Mucosa of rectum (tissue), 2 donors: Measurements from ENCODE around the gene ZNF416.

ENCODE experiments used
- H3K27ac ChIP-seq, 2 donors: one replicate each; pipeline ENCODE4 v1.7.0; 2013; ENCODE audit warnings: inconsistent platforms in 2 of 2, low read depth in 2 of 2, low read length in 2 of 2
- H3K27me3 ChIP-seq, 2 donors: one replicate each; pipeline ENCODE4 v1.7.0; 2013; ENCODE audit warnings: low read length in 2 of 2; ENCODE audit not compliant: control insufficient read depth in 2 of 2, insufficient read depth in 2 of 2
- H3K36me3 ChIP-seq, 2 donors: one replicate each; pipeline ENCODE4 v1.7.0; 2013; ENCODE audit warnings: low read length in 2 of 2; ENCODE audit not compliant: control insufficient read depth in 2 of 2, insufficient read depth in 2 of 2
- H3K4me1 ChIP-seq, 2 donors: one replicate each; pipeline ENCODE4 v1.7.0; 2013; ENCODE audit warnings: low read length in 2 of 2, mild to moderate bottlenecking in 1 of 2; ENCODE audit not compliant: control insufficient read depth in 2 of 2, insufficient read depth in 2 of 2
- H3K4me3 ChIP-seq, 2 donors: one replicate each; pipeline ENCODE4 v1.7.0; 2013; ENCODE audit warnings: low read length in 2 of 2
- H3K9ac ChIP-seq, 2 donors: one replicate each; pipeline ENCODE4 v1.7.0; 2013; ENCODE audit warnings: low read length in 2 of 2, low read depth in 1 of 2, mild to moderate bottlenecking in 1 of 2
- H3K9me3 ChIP-seq, 2 donors: one replicate each; pipeline ENCODE4 v1.7.0; 2013; ENCODE audit warnings: low read length in 2 of 2; ENCODE audit not compliant: control insufficient read depth in 2 of 2
- donor health status: healthy.
- donor health status: Normal muscosa, but diverticular disease.

The ZNF416 gene

GRCh38 chr19:57559404-57560025 lies 19.2 kb downstream of the ZNF416 start, which contains the start of gene ZNF550:
ZNF550 (minus strand) TSS chr19:57559863; CDS start chr19:57559682, 181 bp downstream.
- H3K9me3 ChIP-seq: peaks cover 12 to 19% of the 10 kb centered on the region in 2 donors
- peak within 1 kb of the TSS in 1 of 2 donors; percentile 12 for H3K27ac ChIP-seq
- no peaks in the 10 kb centered on the region for H3K27me3 ChIP-seq

GRCh38 chr19:57559008-57559403 lies 19.7 kb downstream of the ZNF416 start:
- peak overlapping the region in 1 of 2 donors; percentile 12 for H3K27ac ChIP-seq
- peaks cover 12 to 22% of the 10 kb centered on the region in 2 donors for H3K9me3 ChIP-seq
- peak overlapping the region; percentile 88 to 89 for H3K4me3 ChIP-seq

More at GRCh38 chr19:57559404-57560025, 19.2 kb downstream of the ZNF416 start, which contains the start of gene ZNF550:
- Histone ChIP-seq H3K9ac (peak within 1 kb of the TSS; percentile 79 to 82), H3K36me3 (peaks cover 16 to 19% of the 10 kb centered on the region in 2 donors), H3K4me1 (peaks cover 6 to 10% of the 10 kb centered on the region in 2 donors), H3K4me3 (peak within 1 kb of the TSS; percentile 88 to 89)

GRCh38 chr19:57558525-57558924 lies 20.2 kb downstream of the ZNF416 start:
- Histone ChIP-seq H3K36me3 (peaks cover 20 to 26% of the 10 kb centered on the region in 2 donors), H3K27ac (no peak overlapping the region), H3K4me1 (peaks cover 6 to 10% of the 10 kb centered on the region in 2 donors), H3K27me3 (no peaks in the 10 kb centered on the region), H3K9ac (peak overlapping the region in 1 of 2 donors; percentile 79), H3K9me3 (peaks cover 12 to 23% of the 10 kb centered on the region in 2 donors), H3K4me3 (peak overlapping the region; percentile 88 to 89)

More at GRCh38 chr19:57559008-57559403, 19.7 kb downstream of the ZNF416 start:
- H3K36me3 ChIP-seq: peaks cover 20 to 24% of the 10 kb centered on the region in 2 donors
- no peaks in the 10 kb centered on the region for H3K27me3 ChIP-seq
- H3K4me1 ChIP-seq: peaks cover 6 to 10% of the 10 kb centered on the region in 2 donors
- H3K9ac ChIP-seq: peak overlapping the region; percentile 79 to 82

GRCh38 chr19:57557659-57558058 lies 21.1 kb downstream of the ZNF416 start:
- Histone ChIP-seq H3K27me3 (no peaks in the 10 kb centered on the region), H3K27ac (no peak overlapping the region), H3K9ac (no peak overlapping the region), H3K9me3 (peaks cover 15 to 25% of the 10 kb centered on the region in 2 donors), H3K36me3 (peaks cover 26 to 34% of the 10 kb centered on the region in 2 donors), H3K4me3 (no peak overlapping the region), H3K4me1 (peaks cover 6 to 10% of the 10 kb centered on the region in 2 donors)

GRCh38 chr19:57552432-57552831 lies 26.3 kb downstream of the ZNF416 start:
- H3K27ac ChIP-seq: no peak overlapping the region
- H3K4me3 ChIP-seq: no peak overlapping the region
- no peaks in the 10 kb centered on the region for H3K4me1 ChIP-seq
- peaks cover 61 to 81% of the 10 kb centered on the region in 2 donors for H3K36me3 ChIP-seq
- H3K27me3 ChIP-seq: no peaks in the 10 kb centered on the region
- H3K9ac ChIP-seq: no peak overlapping the region
- H3K9me3 ChIP-seq: peaks cover 57% of the 10 kb centered on the region in 2 donors

- peak overlapping the region in 1 of 2 donors; percentile 32 for H3K4me3 ChIP-seq
- peaks cover 62 to 70% of the 10 kb centered on the region in 2 donors for H3K9me3 ChIP-seq
These were observed 32.2 kb downstream of the ZNF416 start for GRCh38 chr19:57546513-57546912.

GRCh38 chr19:57537953-57538547 lies 40.7 kb downstream of the ZNF416 start:
- H3K9me3 ChIP-seq: peaks cover 70 to 72% of the 10 kb centered on the region in 2 donors
- no peak overlapping the region for H3K27ac ChIP-seq
- H3K4me1 ChIP-seq: no peaks in the 10 kb centered on the region
- H3K36me3 ChIP-seq: peaks cover 52 to 66% of the 10 kb centered on the region in 2 donors
- no peak overlapping the region for H3K4me3 ChIP-seq
- H3K27me3 ChIP-seq: no peaks in the 10 kb centered on the region
- no peak overlapping the region for H3K9ac ChIP-seq

More at GRCh38 chr19:57546513-57546912, 32.2 kb downstream of the ZNF416 start:
- Histone ChIP-seq H3K9ac (no peak overlapping the region), H3K4me1 (no peaks in the 10 kb centered on the region), H3K27ac (no peak overlapping the region), H3K27me3 (no peaks in the 10 kb centered on the region), H3K36me3 (peaks cover 56 to 79% of the 10 kb centered on the region in 2 donors)

GRCh38 chr19:57527136-57527881 lies 51.4 kb downstream of the ZNF416 start, which contains the start of gene ZNF549:
ZNF549 (plus strand) TSS chr19:57527356; CDS start chr19:57527574, 218 bp downstream.
- Histone ChIP-seq H3K9me3 (peaks cover 0 to 8% of the 10 kb centered on the region in 2 donors), H3K36me3 (peaks cover 12% of the 10 kb centered on the region in 2 donors), H3K9ac (peak within 1 kb of the TSS; percentile 72 to 83), H3K4me1 (peaks cover 4 to 7% of the 10 kb centered on the region in 2 donors), H3K27me3 (no peaks in the 10 kb centered on the region), H3K4me3 (peak within 1 kb of the TSS; percentile 84 to 88), H3K27ac (peak within 1 kb of the TSS; percentile 74 to 85)
